Measurements from ENCODE around the gene NEURL1B.

Gene NEURL1B

GRCh38 chr5:172715421-172715780 lies 74.3 kb downstream of the NEURL1B start:
- no peak for DNase-seq (ENCODE audit: low read depth)
- no peak for TF ChIP-seq CTCF (IDR thresholded peaks at IDR 0.05; ENCODE audit: control insufficient read depth, extremely low read depth, insufficient read depth)
- no peak overlapping the region for H3K4me3 ChIP-seq (ENCODE audit: low read depth, low read length)

- TF ChIP-seq CTCF (IDR thresholded peaks at IDR 0.05; ENCODE audit: control insufficient read depth, extremely low read depth, insufficient read depth): no peak
- no peak for DNase-seq (ENCODE audit: low read depth)
- H3K4me3 ChIP-seq (ENCODE audit: low read depth, low read length): no peak overlapping the region
Measured at GRCh38 chr5:172715931-172716682, 75.0 kb downstream of the NEURL1B start.

- no peak overlapping the region for H3K4me3 ChIP-seq (ENCODE audit: low read depth, low read length)
- peak; percentile 17 for DNase-seq (ENCODE audit: low read depth)
- TF ChIP-seq CTCF (IDR thresholded peaks at IDR 0.05; ENCODE audit: control insufficient read depth, extremely low read depth, insufficient read depth): peak; percentile 66
Measured at GRCh38 chr5:172716796-172717313, 75.8 kb downstream of the NEURL1B start.

DNA sequence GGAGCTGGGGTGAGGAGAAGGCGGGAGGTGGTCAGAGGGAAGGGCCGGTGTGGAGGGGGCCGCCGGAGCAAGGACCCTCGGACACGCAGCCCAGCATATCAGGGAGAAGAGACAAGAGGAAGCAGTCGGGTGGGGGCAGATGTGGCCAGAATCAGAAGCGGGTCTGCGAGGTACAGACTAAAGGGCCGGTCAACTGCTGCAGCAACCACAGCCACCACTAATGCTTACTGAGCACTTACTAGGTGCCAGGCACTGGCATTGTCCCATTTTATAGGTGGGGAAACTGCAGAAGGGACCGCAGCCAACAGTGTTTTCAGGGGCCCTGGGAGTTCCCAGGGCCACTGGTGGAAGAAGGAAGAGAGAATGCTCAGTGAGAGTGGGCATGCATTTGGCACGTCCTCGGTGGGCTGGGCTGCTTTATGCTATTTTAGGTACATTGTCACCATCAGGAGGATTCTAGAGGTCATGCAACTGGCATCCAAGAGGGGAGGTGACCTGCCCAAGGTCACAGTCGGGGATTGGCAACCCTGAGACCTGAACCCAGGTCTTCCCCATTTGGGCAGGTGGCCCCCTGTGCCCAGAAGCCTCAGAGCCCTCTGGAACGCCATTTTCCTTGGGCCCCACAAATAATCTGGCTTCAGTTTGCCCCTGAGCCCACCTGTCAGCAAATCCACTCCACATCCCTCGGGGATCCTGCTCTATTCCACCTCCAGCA lies 76.6 kb downstream of the NEURL1B start:
- H3K4me3 ChIP-seq (ENCODE audit: low read depth, low read length): no peak overlapping the region
- no peak for DNase-seq (ENCODE audit: low read depth)
- no peak for TF ChIP-seq CTCF (IDR thresholded peaks at IDR 0.05; ENCODE audit: control insufficient read depth, extremely low read depth, insufficient read depth)

- no peak for TF ChIP-seq CTCF (IDR thresholded peaks at IDR 0.05; ENCODE audit: control insufficient read depth, extremely low read depth, insufficient read depth)
- DNase-seq (ENCODE audit: low read depth): no peak
- no peak overlapping the region for H3K4me3 ChIP-seq (ENCODE audit: low read depth, low read length)
Measured at GRCh38 chr5:172718527-172719114, 77.6 kb downstream of the NEURL1B start.

GRCh38 chr5:172719211-172719610 lies 78.1 kb downstream of the NEURL1B start:
- H3K4me3 ChIP-seq (ENCODE audit: low read depth, low read length): no peak overlapping the region
- no peak for DNase-seq (ENCODE audit: low read depth)
- no peak for TF ChIP-seq CTCF (IDR thresholded peaks at IDR 0.05; ENCODE audit: control insufficient read depth, extremely low read depth, insufficient read depth)

Measured in LNCaP clone FGC (cell line).